ENCODE results near the gene ANO10. TPM values are rescaled to one million over a fixed set of nuclear protein-coding genes. Genes with fewer than 3 reads are reported as not detected.

Gene ANO10
- total and polyA plus RNA-seq, 2 of the 8 experiments (the other 6 are each of a cell fraction or from before 2014, with no cell fraction given), result 38.0 to 53.2 TPM

DNA sequence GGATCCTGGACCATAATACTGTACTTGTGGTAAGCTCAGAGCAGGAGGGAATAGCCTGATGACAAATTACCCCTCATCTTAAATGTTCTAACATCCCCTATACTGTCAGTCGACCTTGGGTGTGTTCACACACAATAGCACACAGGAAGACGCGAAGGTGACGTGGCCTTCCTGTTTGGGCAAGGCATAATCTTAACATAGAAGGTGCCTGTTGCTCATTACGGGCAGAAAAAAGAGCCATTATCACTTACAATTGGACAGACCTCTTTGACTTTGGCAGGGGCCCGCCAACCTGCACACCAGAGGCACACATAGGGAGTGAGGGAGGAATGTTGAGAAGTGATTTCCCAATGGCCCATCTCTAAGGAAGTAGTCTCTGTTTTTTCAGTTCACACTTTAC is 144.2 kb downstream of the ANO10 start:
- Histone ChIP-seq H2BK120ac (replicated peaks; ENCODE audit: low read depth, low read length) (no peak overlapping the region), H4K91ac (replicated peaks; ENCODE audit: insufficient read length, low read length) (no peak overlapping the region), H3K56ac (replicated peaks; ENCODE audit: insufficient read length, low read depth, low read length) (no peak overlapping the region), H3K4me2 (ENCODE audit: insufficient read depth in 1 of 2, low read depth in 2 of 2, low read length in 2 of 2) (no peak overlapping the region), H2BK20ac (ENCODE audit: low read length) (no peak overlapping the region), H3K27me3 (replicated peaks in 1 of 4; ENCODE audit: control insufficient read depth in 3 of 4, extremely low read depth in 1 of 4, insufficient read depth in 3 of 4, low read length in 3 of 4) (peaks cover 4 to 21% (median 20%) of the 10 kb centered on the region in 4 experiments; a peak in 6 of 7 replicates), H3K79me1 (ENCODE audit: low read depth, low read length) (peaks cover 2% of the 10 kb centered on the region; the same call in 1 of the 2 replicates), H3K4ac (replicated peaks; ENCODE audit: insufficient read length, low read depth, low read length) (peak overlapping the region; percentile 14), H2BK15ac (ENCODE audit: low read length) (no peak overlapping the region), H3K9me3 (ENCODE audit: insufficient read depth in 2 of 2, low read depth in 1 of 2, low read length in 1 of 2) (peaks cover 0 to 3% of the 10 kb centered on the region in 2 experiments; a peak in 1 of 4 replicates), H3K36me3 (ENCODE audit: control insufficient read depth in 2 of 4, insufficient read depth in 4 of 4, low read length in 3 of 4) (no peaks in the 10 kb centered on the region), H4K20me1 (replicated peaks in 1 of 2; ENCODE audit: control insufficient read depth in 1 of 2, insufficient read depth in 2 of 2, low read length in 2 of 2) (peaks cover 0 to 7% of the 10 kb centered on the region in 2 experiments), H2AFZ (ENCODE audit: low read length) (no peak overlapping the region), H2BK5ac (ENCODE audit: low read depth, low read length) (no peak overlapping the region), H3K23me2 (ENCODE audit: low read depth, low read length) (no peaks in the 10 kb centered on the region), H3K4me3 (ENCODE audit: extremely low read depth in 1 of 4, insufficient read depth in 2 of 4, low read depth in 3 of 4, low read length in 4 of 4) (no peak overlapping the region), H2AK5ac (ENCODE audit: low read depth, low read length) (no peak overlapping the region), H4K5ac (ENCODE audit: insufficient read length, low read depth, low read length) (peak overlapping the region; percentile 23), H3K23ac (ENCODE audit: insufficient read length) (no peak overlapping the region), H3K9ac (replicated peaks in 1 of 4; ENCODE audit: extremely low read depth in 1 of 4, low read depth in 3 of 4, low read length in 3 of 4) (no peak overlapping the region; a peak in 1 of 7 replicates), H3K14ac (ENCODE audit: insufficient read length) (no peak overlapping the region), H3K79me2 (ENCODE audit: control insufficient read depth in 1 of 2, insufficient read depth in 2 of 2, low read length in 2 of 2) (no peaks in the 10 kb centered on the region), H3K18ac (ENCODE audit: extremely low read depth, low read length) (no peak overlapping the region), H3K27ac (ENCODE audit: low read depth, low read length) (no peak overlapping the region), H4K8ac (ENCODE audit: extremely low read depth, insufficient read depth, low read length) (no peak overlapping the region), H2BK12ac (ENCODE audit: low read depth, low read length) (no peak overlapping the region), H3K4me1 (replicated peaks in 1 of 4; ENCODE audit: control insufficient read depth in 3 of 4, insufficient read depth in 4 of 4, low read length in 3 of 4) (peaks cover 2 to 17% (median 7%) of the 10 kb centered on the region in 4 experiments; a peak in 5 of 7 replicates)
- ChIA-PET POLR2A (ENCODE audit: partially characterized antibody) (interaction anchor here (1.0 kb wide), 1 partner anchor 9 kb away, joined by 3 read pairs; no protein-coding TSS in a partner anchor), CTCF (ENCODE audit: partially characterized antibody) (no interaction called here)
- no peak for TF ChIP-seq BACH1 (IDR thresholded peaks at IDR 0.05; ENCODE audit: low read length)
- no peak for TF ChIP-seq HDAC6 (IDR thresholded peaks at IDR 0.05; ENCODE audit: low read depth, low read length)
- no peak for TF ChIP-seq HDAC2 (IDR thresholded peaks at IDR 0.05; ENCODE audit: borderline replicate concordance in 1 of 2, low read depth in 2 of 2, low read length in 2 of 2)
- no peak for TF ChIP-seq CREB1 (IDR thresholded peaks at IDR 0.05)
- TF ChIP-seq CBX5 (IDR thresholded peaks at IDR 0.05; ENCODE audit: low read depth, low read length), result no peak
- no peak for TF ChIP-seq NRF1 (IDR thresholded peaks at IDR 0.05; ENCODE audit: low read depth, low read length)
- no peak for TF ChIP-seq SP1 (IDR thresholded peaks at IDR 0.05; ENCODE audit: low read depth, low read length)
- FAIRE-seq (no peak), DNase-seq (ENCODE audit: low read depth in 1 of 2, low spot score in 2 of 2) (no peak)
- 87% methylated on average over 6 of the region's 6 CpGs; no CpG with 5 or more reads in 1 of the 2 experiments for WGBS, 2 experiments (ENCODE audit: extremely low coverage in 1 of 2, insufficient coverage in 1 of 2, insufficient read length in 1 of 2, insufficient replicate concordance in 2 of 2, low coverage in 1 of 2, low lambda C conversion rate in 2 of 2, missing lambda C conversion rate in 1 of 2)

All from H1 (cell line).